H9 (cell line): ENCODE measurements around the gene TRMT61A. TPM values are rescaled to one million over a fixed set of nuclear protein-coding genes. Genes with fewer than 3 reads are reported as not detected.

Source experiments
- DNase-seq: peaks from one replicate; pipeline ENCODE4 v3.0.0-alpha.2; 2017
- H2AFZ ChIP-seq: one replicate; pipeline ENCODE4 v1.6.1; 2013; ENCODE audit warnings: mild to moderate bottlenecking, low read length, control low read depth, moderate library complexity
- H2AK5ac ChIP-seq: 2 replicates; pipeline ENCODE4 v1.6.1; 2013; ENCODE audit warnings: low read length, control low read depth, mixed read lengths; ENCODE audit not compliant: insufficient read length
- H2BK120ac ChIP-seq: one replicate; pipeline ENCODE4 v1.6.1; 2013; ENCODE audit warnings: low read depth, mild to moderate bottlenecking, low read length, control low read depth, inconsistent platforms; ENCODE audit not compliant: poor library complexity, severe bottlenecking
- H2BK12ac ChIP-seq: 2 replicates; pipeline ENCODE4 v1.6.1; 2013; ENCODE audit warnings: low read length, control low read depth, mixed read lengths, low read depth; ENCODE audit not compliant: insufficient read length
- H2BK15ac ChIP-seq: 2 replicates; pipeline ENCODE4 v1.6.1; 2013; ENCODE audit warnings: low read depth, low read length, control low read depth
- H2BK20ac ChIP-seq: one replicate; pipeline ENCODE4 v1.6.1; 2013; ENCODE audit warnings: low read depth, mild to moderate bottlenecking, low read length, control low read depth, inconsistent platforms; ENCODE audit not compliant: poor library complexity, severe bottlenecking
- H2BK5ac ChIP-seq: 2 replicates; pipeline ENCODE4 v1.6.1; 2013; ENCODE audit warnings: low read length, control low read depth, mixed read lengths; ENCODE audit not compliant: insufficient read length
- H3K14ac ChIP-seq: 2 replicates; pipeline ENCODE4 v1.6.1; 2013; ENCODE audit warnings: low read length, control low read depth; ENCODE audit not compliant: insufficient read depth
- H3K18ac ChIP-seq: 2 replicates; pipeline ENCODE4 v1.6.1; 2013; ENCODE audit warnings: low read depth, mild to moderate bottlenecking, mixed read lengths, low read length, control low read depth; ENCODE audit not compliant: insufficient read length
- H3K23ac ChIP-seq: 2 replicates; pipeline ENCODE4 v1.6.1; 2013; ENCODE audit warnings: low read length, control low read depth, mixed read lengths, low read depth; ENCODE audit not compliant: insufficient read length
- H3K23me2 ChIP-seq: 2 replicates; pipeline ENCODE4 v1.6.1; 2013; ENCODE audit warnings: low read depth, mild to moderate bottlenecking, mixed read lengths, low read length, control low read depth; ENCODE audit not compliant: insufficient read length, poor library complexity, severe bottlenecking
- H3K27ac ChIP-seq: 2 replicates; pipeline ENCODE4 v1.5.1; 2013; ENCODE audit warnings: low read length, control low read depth, mixed read lengths, low read depth; ENCODE audit not compliant: insufficient read length
- H3K27me3 ChIP-seq: 2 replicates; pipeline ENCODE4 v1.6.1; 2013; ENCODE audit warnings: low read length, control low read depth, inconsistent platforms; ENCODE audit not compliant: insufficient read depth
- H3K4ac ChIP-seq: 2 replicates; pipeline ENCODE4 v1.6.1; 2013; ENCODE audit warnings: low read depth, mild to moderate bottlenecking, control low read depth, inconsistent platforms, low read length, moderate library complexity
- H3K4me1 ChIP-seq: 2 replicates; pipeline ENCODE4 v1.6.1; 2013; ENCODE audit warnings: low read length, control low read depth, inconsistent platforms; ENCODE audit not compliant: insufficient read depth
- H3K4me2 ChIP-seq: 2 replicates; pipeline ENCODE4 v1.6.1; 2013; ENCODE audit warnings: low read length, control low read depth, mixed read lengths; ENCODE audit not compliant: insufficient read length, insufficient read depth
- H3K56ac ChIP-seq: 2 replicates; pipeline ENCODE4 v1.6.1; 2013; ENCODE audit warnings: low read depth, mild to moderate bottlenecking, mixed read lengths, low read length, control low read depth; ENCODE audit not compliant: insufficient read length
- H3K79me1 ChIP-seq: 2 replicates; pipeline ENCODE4 v1.6.1; 2013; ENCODE audit warnings: low read depth, mild to moderate bottlenecking, moderate library complexity, low read length, control low read depth, inconsistent platforms; ENCODE audit not compliant: insufficient read depth, poor library complexity, severe bottlenecking
- H3K79me2 ChIP-seq: 2 replicates; pipeline ENCODE4 v1.6.1; 2013; ENCODE audit warnings: low read length, control low read depth, inconsistent platforms; ENCODE audit not compliant: insufficient read depth
- H3K9ac ChIP-seq: 2 replicates; pipeline ENCODE4 v1.6.1; 2013; ENCODE audit warnings: low read length, control low read depth, mixed read lengths; ENCODE audit not compliant: insufficient read length; ENCODE audit errors: extremely low read depth
- H3K9me3 ChIP-seq: one replicate; pipeline ENCODE4 v1.6.1; 2013; ENCODE audit warnings: low read depth, low read length, inconsistent platforms; ENCODE audit not compliant: control insufficient read depth
- H3T11ph ChIP-seq: one replicate; pipeline ENCODE4 v1.6.1; 2013; ENCODE audit warnings: mild to moderate bottlenecking, low read length, control low read depth, inconsistent platforms
- H4K20me1 ChIP-seq: one replicate; pipeline ENCODE4 v1.6.1; 2013; ENCODE audit not compliant: control insufficient read depth, insufficient read length, insufficient read depth
- H4K5ac ChIP-seq: 2 replicates; pipeline ENCODE4 v1.6.1; 2013; ENCODE audit warnings: low read depth, mild to moderate bottlenecking, mixed read lengths, low read length, control low read depth; ENCODE audit not compliant: insufficient read length
- H4K8ac ChIP-seq: replicated peaks from 2 replicates; pipeline ENCODE4 v1.6.1; 2013; ENCODE audit warnings: low read length, control low read depth, mixed read lengths, low read depth; ENCODE audit not compliant: insufficient read length
- H4K91ac ChIP-seq: 2 replicates; pipeline ENCODE4 v1.6.1; 2013; ENCODE audit warnings: low read depth, mild to moderate bottlenecking, moderate library complexity, mixed read lengths, low read length, control low read depth; ENCODE audit not compliant: insufficient read length
- H3K27ac Mint-ChIP-seq, 3 experiments: 2 replicates in 2 of 3; 3 replicates in 1 of 3; pipeline ENCODE4 v1.8.0; 2020 to 2021; ENCODE audit warnings: mixed read lengths in 3 of 3, mild to moderate bottlenecking in 1 of 3, moderate library complexity in 1 of 3
- H3K27me3 Mint-ChIP-seq: 2 replicates; pipeline ENCODE4 v1.8.0; 2021; ENCODE audit warnings: low read depth, mild to moderate bottlenecking, moderate library complexity, mixed read lengths
- H3K36me3 Mint-ChIP-seq, 3 experiments: 2 replicates in 2 of 3; 3 replicates in 1 of 3; pipeline ENCODE4 v1.8.0; 2020 to 2021; ENCODE audit warnings: low read depth in 3 of 3, mixed read lengths in 3 of 3; ENCODE audit not compliant: insufficient read depth in 1 of 3
- H3K4me1 Mint-ChIP-seq, 2 experiments: 2 replicates each; pipeline ENCODE4 v1.8.0; 2020; ENCODE audit warnings: mixed read lengths in 2 of 2
- H3K4me3 Mint-ChIP-seq, 2 experiments: 2 replicates in 1 of 2; 3 replicates in 1 of 2; pipeline ENCODE4 v1.8.0; 2020 to 2021; ENCODE audit warnings: mild to moderate bottlenecking in 2 of 2, mixed read lengths in 2 of 2, moderate library complexity in 1 of 2
- H3K9me3 Mint-ChIP-seq, 2 experiments: 2 replicates in 1 of 2; 3 replicates in 1 of 2; pipeline ENCODE4 v1.8.0; 2020; ENCODE audit warnings: mild to moderate bottlenecking in 2 of 2, mixed read lengths in 2 of 2, moderate library complexity in 1 of 2
- WGBS: extraction: QIAGEN DNeasy Blood & Tissue Kit; methylation state at CpG from one replicate; pipeline ENCODE4 v1.1.7; 2013; ENCODE audit warnings: missing lambda C conversion rate, low lambda C conversion rate, mixed read lengths; ENCODE audit not compliant: insufficient read length; ENCODE audit errors: extremely low coverage; 5-methylcytosine and 5-hydroxymethylcytosine counted together
- total RNA-seq: library from RNA; stranded (reverse); gene quantifications from 2 replicates; pipeline ENCODE4 v1.2.1, GENCODE V29; 2021
- TF ChIP-seq, protein P1 (sequence below): fragments of 200-600 bp; sonication (generic); conservative IDR thresholded peaks from 3 replicates; pipeline ENCODE4 v1.8.0; 2021; ENCODE audit warnings: antibody characterized with exemption, mild to moderate bottlenecking

Gene TRMT61A
- total RNA-seq, 1 experiment from 2014 or later, result 21.9 TPM

DNA sequence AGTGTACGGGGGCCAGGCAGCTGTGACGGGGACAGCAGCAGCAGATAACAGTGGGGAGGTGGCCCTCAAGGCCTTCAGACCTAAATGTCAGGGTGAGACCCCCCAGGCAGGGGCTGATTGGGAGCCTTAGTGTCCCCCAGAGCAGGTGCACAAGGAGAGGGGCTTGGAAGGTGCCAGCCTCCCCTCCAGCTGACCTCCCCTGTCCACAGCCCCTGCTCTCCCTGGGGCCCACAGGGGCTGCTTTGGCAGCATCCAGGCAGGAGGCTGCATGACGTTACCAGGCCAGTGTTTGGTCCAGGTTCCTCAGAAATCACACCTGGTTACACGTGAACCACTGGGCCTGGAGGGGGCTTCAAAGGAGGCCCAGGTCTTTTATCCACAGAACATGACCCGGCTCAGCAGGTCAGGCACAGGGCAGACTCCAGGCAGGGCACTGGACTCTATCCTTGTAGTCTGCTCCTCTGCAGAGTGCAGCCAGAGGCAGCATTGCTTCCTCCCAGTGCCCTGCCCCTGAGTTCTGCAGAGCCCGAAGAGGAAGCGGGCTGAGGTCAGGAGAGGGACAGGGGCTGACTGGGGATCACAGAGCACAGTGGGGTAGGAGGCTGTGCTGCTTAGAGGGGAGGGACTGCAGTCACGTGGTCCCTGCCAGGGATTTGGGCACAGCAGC, 2.6 kb upstream of the TRMT61A start:
- Histone ChIP-seq H3K4ac (no peak overlapping the region), H4K5ac (no peak overlapping the region), H3K27me3 (peaks cover 7% of the 10 kb centered on the region; the same call in 1 of the 2 replicates), H2AK5ac (no peak overlapping the region), H3K18ac (no peak overlapping the region), H3K9me3 (no peaks in the 10 kb centered on the region), H2BK120ac (no peak overlapping the region), H3K23me2 (peaks cover 14% of the 10 kb centered on the region), H3K4me1 (no peaks in the 10 kb centered on the region; the same call in 1 of the 2 replicates), H3K79me1 (peaks cover 13% of the 10 kb centered on the region), H3K27ac (no peak overlapping the region), H2BK5ac (no peak overlapping the region), H2BK15ac (no peak overlapping the region), H3T11ph (no peak overlapping the region), H4K91ac (no peak overlapping the region), H3K4me2 (no peak overlapping the region), H3K56ac (no peak overlapping the region), H3K9ac (no peak overlapping the region), H2BK20ac (no peak overlapping the region), H4K8ac (no peak overlapping the region), H2BK12ac (no peak overlapping the region), H4K20me1 (peaks cover 4% of the 10 kb centered on the region), H3K23ac (no peak overlapping the region), H3K14ac (no peak overlapping the region), H2AFZ (no peak overlapping the region), H3K79me2 (peaks cover 10% of the 10 kb centered on the region; the same call in 1 of the 2 replicates)
- TF ChIP-seq, protein P1, sequence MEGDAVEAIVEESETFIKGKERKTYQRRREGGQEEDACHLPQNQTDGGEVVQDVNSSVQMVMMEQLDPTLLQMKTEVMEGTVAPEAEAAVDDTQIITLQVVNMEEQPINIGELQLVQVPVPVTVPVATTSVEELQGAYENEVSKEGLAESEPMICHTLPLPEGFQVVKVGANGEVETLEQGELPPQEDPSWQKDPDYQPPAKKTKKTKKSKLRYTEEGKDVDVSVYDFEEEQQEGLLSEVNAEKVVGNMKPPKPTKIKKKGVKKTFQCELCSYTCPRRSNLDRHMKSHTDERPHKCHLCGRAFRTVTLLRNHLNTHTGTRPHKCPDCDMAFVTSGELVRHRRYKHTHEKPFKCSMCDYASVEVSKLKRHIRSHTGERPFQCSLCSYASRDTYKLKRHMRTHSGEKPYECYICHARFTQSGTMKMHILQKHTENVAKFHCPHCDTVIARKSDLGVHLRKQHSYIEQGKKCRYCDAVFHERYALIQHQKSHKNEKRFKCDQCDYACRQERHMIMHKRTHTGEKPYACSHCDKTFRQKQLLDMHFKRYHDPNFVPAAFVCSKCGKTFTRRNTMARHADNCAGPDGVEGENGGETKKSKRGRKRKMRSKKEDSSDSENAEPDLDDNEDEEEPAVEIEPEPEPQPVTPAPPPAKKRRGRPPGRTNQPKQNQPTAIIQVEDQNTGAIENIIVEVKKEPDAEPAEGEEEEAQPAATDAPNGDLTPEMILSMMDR, result no peak
- Mint-ChIP-seq H3K4me1 (peaks cover 18 to 41% of the 10 kb centered on the region in 2 experiments), H3K9me3 (peaks cover 4 to 5% of the 10 kb centered on the region in 2 experiments; a peak in 4 of 5 replicates), H3K27me3 (peaks cover 35% of the 10 kb centered on the region), H3K36me3 (peaks cover 1 to 8% (median 4%) of the 10 kb centered on the region in 3 experiments; a peak in 5 of 7 replicates), H3K4me3 (no peak overlapping the region), H3K27ac (no peak overlapping the region; a peak in 1 of 7 replicates)
- no CpG with 5 or more reads among the region's 8 CpGs for WGBS
- no peak for DNase-seq
